ENCODE data around the gene MICU1. TPM values are rescaled to one million over a fixed set of nuclear protein-coding genes. Genes with fewer than 3 reads are reported as not detected.
"Not testable (repeated sequence)": the region's sequence is repeated elsewhere in the genome, so short reads cannot be mapped to it uniquely, and the experiment has no call there.

The MICU1 gene
- 57.9 TPM for total RNA-seq

GRCh38 chr10:72625608-72626443, at the start of gene MICU1:
MICU1 (minus strand) TSS chr10:72626079; CDS start chr10:72566793, 59,286 bp downstream.
- Histone ChIP-seq H3K9me3 (ENCODE audit: control insufficient read depth in 3 of 3, low read length in 3 of 3) (no peaks in the 10 kb centered on the region), H3K27ac (ENCODE audit: low read depth, low read length) (peak within 1 kb of the TSS; percentile 94), H3K27me3 (ENCODE audit: control insufficient read depth in 3 of 3, insufficient read depth in 3 of 3, low read length in 3 of 3) (no peaks in the 10 kb centered on the region), H3K4me3 (ENCODE audit: low read length in 3 of 3) (peak within 1 kb of the TSS; percentile 97 to 100 (median 99)), H3K4me1 (ENCODE audit: control insufficient read depth in 3 of 3, insufficient read depth in 3 of 3, low read length in 3 of 3) (peaks cover 7 to 17% (median 13%) of the 10 kb centered on the region in 3 donors), H3K36me3 (ENCODE audit: control insufficient read depth in 3 of 3, insufficient read depth in 3 of 3, low read length in 3 of 3) (peaks cover 0 to 2% (median 0%) of the 10 kb centered on the region in 3 donors), H3K9ac (ENCODE audit: low read depth in 1 of 3, low read length in 3 of 3) (peak within 1 kb of the TSS; percentile 86 to 96 (median 94))

GRCh38 chr10:72674174-72674573, 48.3 kb upstream of the MICU1 start:
- H3K27me3 ChIP-seq (ENCODE audit: control insufficient read depth in 3 of 3, insufficient read depth in 3 of 3, low read length in 3 of 3); H3K4me3 ChIP-seq (ENCODE audit: low read length in 3 of 3); H3K27ac ChIP-seq (ENCODE audit: low read depth, low read length); H3K9me3 ChIP-seq (ENCODE audit: control insufficient read depth in 3 of 3, low read length in 3 of 3); H3K9ac ChIP-seq (ENCODE audit: low read depth in 1 of 3, low read length in 3 of 3); H3K36me3 ChIP-seq (ENCODE audit: control insufficient read depth in 3 of 3, insufficient read depth in 3 of 3, low read length in 3 of 3); H3K4me1 ChIP-seq (ENCODE audit: control insufficient read depth in 3 of 3, insufficient read depth in 3 of 3, low read length in 3 of 3): not testable (repeated sequence)

GRCh38 chr10:72673280-72673679, 47.4 kb upstream of the MICU1 start:
- Histone ChIP-seq H3K27me3 (ENCODE audit: control insufficient read depth in 3 of 3, insufficient read depth in 3 of 3, low read length in 3 of 3) (no peaks in the 10 kb centered on the region), H3K9ac (ENCODE audit: low read depth in 1 of 3, low read length in 3 of 3) (no peak overlapping the region), H3K36me3 (ENCODE audit: control insufficient read depth in 3 of 3, insufficient read depth in 3 of 3, low read length in 3 of 3) (no peaks in the 10 kb centered on the region), H3K4me1 (ENCODE audit: control insufficient read depth in 3 of 3, insufficient read depth in 3 of 3, low read length in 3 of 3) (no peaks in the 10 kb centered on the region), H3K27ac (ENCODE audit: low read depth, low read length) (no peak overlapping the region), H3K4me3 (ENCODE audit: low read length in 3 of 3) (no peak overlapping the region), H3K9me3 (ENCODE audit: control insufficient read depth in 3 of 3, low read length in 3 of 3) (no peaks in the 10 kb centered on the region)

- no peak overlapping the region for H3K4me3 ChIP-seq (ENCODE audit: low read length in 3 of 3)
- no peak overlapping the region for H3K9ac ChIP-seq (ENCODE audit: low read depth in 1 of 3, low read length in 3 of 3)
- no peaks in the 10 kb centered on the region for H3K36me3 ChIP-seq (ENCODE audit: control insufficient read depth in 3 of 3, insufficient read depth in 3 of 3, low read length in 3 of 3)
- no peaks in the 10 kb centered on the region for H3K4me1 ChIP-seq (ENCODE audit: control insufficient read depth in 3 of 3, insufficient read depth in 3 of 3, low read length in 3 of 3)
- no peak overlapping the region for H3K27ac ChIP-seq (ENCODE audit: low read depth, low read length)
- no peaks in the 10 kb centered on the region for H3K9me3 ChIP-seq (ENCODE audit: control insufficient read depth in 3 of 3, low read length in 3 of 3)
- no peaks in the 10 kb centered on the region for H3K27me3 ChIP-seq (ENCODE audit: control insufficient read depth in 3 of 3, insufficient read depth in 3 of 3, low read length in 3 of 3)
These were observed 41.5 kb upstream of the MICU1 start for GRCh38 chr10:72667207-72667864.

GRCh38 chr10:72665925-72666324, 40.0 kb upstream of the MICU1 start:
- no peaks in the 10 kb centered on the region for H3K4me1 ChIP-seq (ENCODE audit: control insufficient read depth in 3 of 3, insufficient read depth in 3 of 3, low read length in 3 of 3)
- no peak overlapping the region for H3K4me3 ChIP-seq (ENCODE audit: low read length in 3 of 3)
- no peaks in the 10 kb centered on the region for H3K9me3 ChIP-seq (ENCODE audit: control insufficient read depth in 3 of 3, low read length in 3 of 3)
- no peaks in the 10 kb centered on the region for H3K27me3 ChIP-seq (ENCODE audit: control insufficient read depth in 3 of 3, insufficient read depth in 3 of 3, low read length in 3 of 3)
- no peaks in the 10 kb centered on the region for H3K36me3 ChIP-seq (ENCODE audit: control insufficient read depth in 3 of 3, insufficient read depth in 3 of 3, low read length in 3 of 3)
- no peak overlapping the region for H3K27ac ChIP-seq (ENCODE audit: low read depth, low read length)
- H3K9ac ChIP-seq (ENCODE audit: low read depth in 1 of 3, low read length in 3 of 3), result no peak overlapping the region

GRCh38 chr10:72663971-72664370, 38.1 kb upstream of the MICU1 start:
- Histone ChIP-seq H3K4me3 (ENCODE audit: low read length in 3 of 3) (no peak overlapping the region), H3K36me3 (ENCODE audit: control insufficient read depth in 3 of 3, insufficient read depth in 3 of 3, low read length in 3 of 3) (no peaks in the 10 kb centered on the region), H3K9ac (ENCODE audit: low read depth in 1 of 3, low read length in 3 of 3) (no peak overlapping the region), H3K27ac (ENCODE audit: low read depth, low read length) (no peak overlapping the region), H3K27me3 (ENCODE audit: control insufficient read depth in 3 of 3, insufficient read depth in 3 of 3, low read length in 3 of 3) (no peaks in the 10 kb centered on the region), H3K4me1 (ENCODE audit: control insufficient read depth in 3 of 3, insufficient read depth in 3 of 3, low read length in 3 of 3) (no peaks in the 10 kb centered on the region), H3K9me3 (ENCODE audit: control insufficient read depth in 3 of 3, low read length in 3 of 3) (no peaks in the 10 kb centered on the region)

GRCh38 chr10:72661431-72661830, 35.6 kb upstream of the MICU1 start:
- no peak overlapping the region for H3K4me3 ChIP-seq (ENCODE audit: low read length in 3 of 3)
- H3K9ac ChIP-seq (ENCODE audit: low read depth in 1 of 3, low read length in 3 of 3), result no peak overlapping the region
- H3K9me3 ChIP-seq (ENCODE audit: control insufficient read depth in 3 of 3, low read length in 3 of 3), result no peaks in the 10 kb centered on the region
- no peaks in the 10 kb centered on the region for H3K36me3 ChIP-seq (ENCODE audit: control insufficient read depth in 3 of 3, insufficient read depth in 3 of 3, low read length in 3 of 3)
- no peak overlapping the region for H3K27ac ChIP-seq (ENCODE audit: low read depth, low read length)
- no peaks in the 10 kb centered on the region for H3K27me3 ChIP-seq (ENCODE audit: control insufficient read depth in 3 of 3, insufficient read depth in 3 of 3, low read length in 3 of 3)
- H3K4me1 ChIP-seq (ENCODE audit: control insufficient read depth in 3 of 3, insufficient read depth in 3 of 3, low read length in 3 of 3), result no peaks in the 10 kb centered on the region

GRCh38 chr10:72660220-72660619, 34.3 kb upstream of the MICU1 start:
- no peaks in the 10 kb centered on the region for H3K27me3 ChIP-seq (ENCODE audit: control insufficient read depth in 3 of 3, insufficient read depth in 3 of 3, low read length in 3 of 3)
- no peak overlapping the region for H3K27ac ChIP-seq (ENCODE audit: low read depth, low read length)
- no peak overlapping the region for H3K9ac ChIP-seq (ENCODE audit: low read depth in 1 of 3, low read length in 3 of 3)
- no peaks in the 10 kb centered on the region for H3K4me1 ChIP-seq (ENCODE audit: control insufficient read depth in 3 of 3, insufficient read depth in 3 of 3, low read length in 3 of 3)
- H3K36me3 ChIP-seq (ENCODE audit: control insufficient read depth in 3 of 3, insufficient read depth in 3 of 3, low read length in 3 of 3), result no peaks in the 10 kb centered on the region
- H3K9me3 ChIP-seq (ENCODE audit: control insufficient read depth in 3 of 3, low read length in 3 of 3), result no peaks in the 10 kb centered on the region
- no peak overlapping the region for H3K4me3 ChIP-seq (ENCODE audit: low read length in 3 of 3)

GRCh38 chr10:72659694-72660093, 33.8 kb upstream of the MICU1 start:
- H3K9ac ChIP-seq (ENCODE audit: low read depth in 1 of 3, low read length in 3 of 3), result no peak overlapping the region
- no peaks in the 10 kb centered on the region for H3K4me1 ChIP-seq (ENCODE audit: control insufficient read depth in 3 of 3, insufficient read depth in 3 of 3, low read length in 3 of 3)
- H3K27me3 ChIP-seq (ENCODE audit: control insufficient read depth in 3 of 3, insufficient read depth in 3 of 3, low read length in 3 of 3), result no peaks in the 10 kb centered on the region
- H3K9me3 ChIP-seq (ENCODE audit: control insufficient read depth in 3 of 3, low read length in 3 of 3), result no peaks in the 10 kb centered on the region
- no peak overlapping the region for H3K4me3 ChIP-seq (ENCODE audit: low read length in 3 of 3)
- no peaks in the 10 kb centered on the region for H3K36me3 ChIP-seq (ENCODE audit: control insufficient read depth in 3 of 3, insufficient read depth in 3 of 3, low read length in 3 of 3)
- no peak overlapping the region for H3K27ac ChIP-seq (ENCODE audit: low read depth, low read length)

GRCh38 chr10:72658696-72659400, 33.0 kb upstream of the MICU1 start:
- H3K36me3 ChIP-seq (ENCODE audit: control insufficient read depth in 3 of 3, insufficient read depth in 3 of 3, low read length in 3 of 3), result no peaks in the 10 kb centered on the region
- H3K9me3 ChIP-seq (ENCODE audit: control insufficient read depth in 3 of 3, low read length in 3 of 3), result no peaks in the 10 kb centered on the region
- no peak overlapping the region for H3K4me3 ChIP-seq (ENCODE audit: low read length in 3 of 3)
- H3K27ac ChIP-seq (ENCODE audit: low read depth, low read length), result no peak overlapping the region
- no peak overlapping the region for H3K9ac ChIP-seq (ENCODE audit: low read depth in 1 of 3, low read length in 3 of 3)
- peaks cover 0 to 5% (median 0%) of the 10 kb centered on the region in 3 donors for H3K4me1 ChIP-seq (ENCODE audit: control insufficient read depth in 3 of 3, insufficient read depth in 3 of 3, low read length in 3 of 3)
- no peaks in the 10 kb centered on the region for H3K27me3 ChIP-seq (ENCODE audit: control insufficient read depth in 3 of 3, insufficient read depth in 3 of 3, low read length in 3 of 3)

All from skeletal muscle tissue (tissue), 4 donors.